CD14-positive monocyte (primary cell): Measurements from ENCODE around the gene PRKAB1. TPM values are rescaled to one million over a fixed set of nuclear protein-coding genes. Genes with fewer than 3 reads are reported as not detected.
"Not testable (repeated sequence)": the region's sequence is repeated elsewhere in the genome, so short reads cannot be mapped to it uniquely, and the experiment has no call there.

Source experiments
- DNase-seq, 3 donors: peaks; one replicate each; pipeline ENCODE4 v3.0.0-alpha.2; 2011 to 2022
- H2AFZ ChIP-seq: 2 replicates; pipeline ENCODE4 v1.6.0; 2012; ENCODE audit warnings: mild to moderate bottlenecking, low read depth, low read length, inconsistent platforms; ENCODE audit not compliant: insufficient read depth, poor library complexity, severe bottlenecking
- H3K27ac ChIP-seq, 2 donors: 1 replicate in 1 of 2; 2 replicates in 1 of 2; pipeline ENCODE4 v1.5.1; 2012 to 2013; ENCODE audit warnings: low read length in 2 of 2, control low read depth in 1 of 2, inconsistent platforms in 1 of 2, low read depth in 1 of 2, mild to moderate bottlenecking in 1 of 2
- H3K27me3 ChIP-seq, 2 donors: one replicate each; pipeline versions ENCODE4 v1.6.0 to v1.6.1; 2011 to 2013; ENCODE audit warnings: low read length in 2 of 2; ENCODE audit not compliant: control insufficient read depth in 2 of 2, insufficient read depth in 2 of 2
- H3K36me3 ChIP-seq, 2 donors: replicated peaks in 1 of 2; 1 replicate in 1 of 2; 2 replicates in 1 of 2; pipeline versions ENCODE4 v1.5.1 to v1.6.1; 2012 to 2013; ENCODE audit warnings: low read length in 2 of 2, control low read depth in 1 of 2, inconsistent platforms in 1 of 2, mild to moderate bottlenecking in 1 of 2; ENCODE audit not compliant: insufficient read depth in 2 of 2, control insufficient read depth in 1 of 2
- H3K4me1 ChIP-seq, 2 donors: 1 replicate in 1 of 2; 2 replicates in 1 of 2; pipeline versions ENCODE4 v1.5.1 to v1.6.1; 2012 to 2013; ENCODE audit warnings: low read length in 2 of 2, control low read depth in 1 of 2, inconsistent platforms in 1 of 2, mild to moderate bottlenecking in 1 of 2, moderate library complexity in 1 of 2; ENCODE audit not compliant: insufficient read depth in 2 of 2, control insufficient read depth in 1 of 2
- H3K4me2 ChIP-seq: replicated peaks from 2 replicates; pipeline ENCODE3; 2012; ENCODE audit warnings: low read length, moderate library complexity, mild to moderate bottlenecking; ENCODE audit not compliant: poor library complexity, severe bottlenecking; ENCODE audit errors: extremely low read depth
- H3K4me3 ChIP-seq, 3 experiments: fragments of 200-600 bp in 1 of 3; sonication (generic) in 1 of 3; replicated peaks in 1 of 3; 1 replicate in 2 of 3; 2 replicates in 1 of 3; pipeline ENCODE4 v1.5.1; 2011 to 2013; ENCODE audit warnings: low read length in 3 of 3, mild to moderate bottlenecking in 3 of 3, control low read depth in 2 of 3, low read depth in 2 of 3, inconsistent platforms in 1 of 3, moderate library complexity in 1 of 3
- H3K79me2 ChIP-seq: 2 replicates; pipeline ENCODE4 v1.6.0; 2012; ENCODE audit warnings: mild to moderate bottlenecking, control low read depth, inconsistent platforms, low read length, moderate library complexity; ENCODE audit not compliant: insufficient read depth
- H3K9ac ChIP-seq: 2 replicates; pipeline ENCODE4 v1.6.0; 2017; ENCODE audit warnings: low read length, mild to moderate bottlenecking; ENCODE audit not compliant: insufficient read depth, poor library complexity, severe bottlenecking
- H3K9me3 ChIP-seq, 2 donors: replicated peaks in 1 of 2; 1 replicate in 1 of 2; 2 replicates in 1 of 2; pipeline versions ENCODE4 v1.5.1 to v1.6.1; 2012 to 2013; ENCODE audit warnings: low read length in 2 of 2, control low read depth in 1 of 2; ENCODE audit not compliant: control insufficient read depth in 1 of 2, insufficient read depth in 1 of 2
- H4K20me1 ChIP-seq: 2 replicates; pipeline ENCODE4 v1.6.0; 2012; ENCODE audit warnings: mild to moderate bottlenecking, low read length, control low read depth, moderate library complexity; ENCODE audit not compliant: insufficient read depth
- H3K27ac Mint-ChIP-seq, 7 donors: one replicate each; pipeline ENCODE4 v1.8.0; 2020; ENCODE audit warnings: mild to moderate bottlenecking in 7 of 7, mixed read lengths in 7 of 7, moderate library complexity in 6 of 7, inconsistent platforms in 2 of 7
- H3K27me3 Mint-ChIP-seq, 3 donors: one replicate each; pipeline ENCODE4 v1.8.0; 2021 to 2022; ENCODE audit warnings: low read depth in 3 of 3, mild to moderate bottlenecking in 3 of 3, mixed read lengths in 3 of 3, moderate library complexity in 3 of 3, inconsistent platforms in 1 of 3
- H3K36me3 Mint-ChIP-seq, 2 donors: one replicate each; pipeline ENCODE4 v1.8.0; 2020; ENCODE audit warnings: mixed read lengths in 2 of 2, inconsistent platforms in 1 of 2, mild to moderate bottlenecking in 1 of 2
- H3K4me1 Mint-ChIP-seq: one replicate; pipeline ENCODE4 v1.8.0; 2020; ENCODE audit warnings: mild to moderate bottlenecking, mixed read lengths
- H3K4me3 Mint-ChIP-seq, 2 donors: one replicate each; pipeline ENCODE4 v1.8.0; 2020; ENCODE audit warnings: mild to moderate bottlenecking in 2 of 2, mixed read lengths in 2 of 2, moderate library complexity in 1 of 2
- H3K9me3 Mint-ChIP-seq, 7 donors: one replicate each; pipeline ENCODE4 v1.8.0; 2020 to 2022; ENCODE audit warnings: mixed read lengths in 7 of 7, mild to moderate bottlenecking in 6 of 7, moderate library complexity in 6 of 7, inconsistent platforms in 2 of 7
- WGBS: methylation state at CpG from one replicate; pipeline ENCODE4 v1.1.5; 2013; ENCODE audit warnings: missing lambda C conversion rate; ENCODE audit not compliant: insufficient coverage; 5-methylcytosine and 5-hydroxymethylcytosine counted together
- intact Hi-C, 2 donors: fragments of 100-400 bp; cut with micrococcal nuclease; formaldehyde crosslinking; loops; one replicate each; pipeline versions ENCODE4 v1.15.0 to v1.15.1; 2023
- polyA minus RNA-seq: library from RNA; depleted of rRNA, polyadenylated mRNA; stranded (reverse); fragments of >200 nt; gene quantifications from 2 replicates; pipeline ENCODE4 v1.2.3, GENCODE V29; 2012
- polyA plus RNA-seq, 3 donors: library from polyadenylated mRNA; depleted of rRNA in 1 of 3; unstranded in 2 of 3; stranded (reverse) in 1 of 3; fragments of 300-500 nt in 2 of 3; fragments of >200 nt in 1 of 3; fragmentation: Illumina TruSeq in 2 of 3; gene quantifications; 1 replicate in 2 of 3; 2 replicates in 1 of 3; pipeline ENCODE4 v1.2.3, GENCODE V29; 2012 to 2021
- total RNA-seq, 12 experiments: library from RNA in 1 of 12; stranded (reverse) in 1 of 12; fragments of 120-200 nt in 1 of 12; gene quantifications; one replicate each; pipeline ENCODE4 v1.2.4 and lab custom pipeline; 2013 to 2026; ENCODE audit warnings: mixed read lengths in 6 of 12, inconsistent platforms in 1 of 12
- TF ChIP-seq, protein P1 (sequence below): fragments of 200-600 bp; IDR thresholded peaks from one replicate; pipeline ENCODE4 v1.8.0; 2022; ENCODE audit warnings: antibody characterized with exemption, mild to moderate bottlenecking

The PRKAB1 gene, protein sequence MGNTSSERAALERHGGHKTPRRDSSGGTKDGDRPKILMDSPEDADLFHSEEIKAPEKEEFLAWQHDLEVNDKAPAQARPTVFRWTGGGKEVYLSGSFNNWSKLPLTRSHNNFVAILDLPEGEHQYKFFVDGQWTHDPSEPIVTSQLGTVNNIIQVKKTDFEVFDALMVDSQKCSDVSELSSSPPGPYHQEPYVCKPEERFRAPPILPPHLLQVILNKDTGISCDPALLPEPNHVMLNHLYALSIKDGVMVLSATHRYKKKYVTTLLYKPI
- total RNA-seq (2013) = 12.5 TPM
- 10 to 100 TPM; 20.5 to 35.9 (median 23.0) TPM for polyA plus RNA-seq
- 8.5 and 13.6 TPM in 2 replicates for polyA minus RNA-seq
- 8.0 to 21.4 (median 14.4) reads per million in 11 experiments for total RNA-seq (lab: John Stamatoyannopoulos, UW)

DNA sequence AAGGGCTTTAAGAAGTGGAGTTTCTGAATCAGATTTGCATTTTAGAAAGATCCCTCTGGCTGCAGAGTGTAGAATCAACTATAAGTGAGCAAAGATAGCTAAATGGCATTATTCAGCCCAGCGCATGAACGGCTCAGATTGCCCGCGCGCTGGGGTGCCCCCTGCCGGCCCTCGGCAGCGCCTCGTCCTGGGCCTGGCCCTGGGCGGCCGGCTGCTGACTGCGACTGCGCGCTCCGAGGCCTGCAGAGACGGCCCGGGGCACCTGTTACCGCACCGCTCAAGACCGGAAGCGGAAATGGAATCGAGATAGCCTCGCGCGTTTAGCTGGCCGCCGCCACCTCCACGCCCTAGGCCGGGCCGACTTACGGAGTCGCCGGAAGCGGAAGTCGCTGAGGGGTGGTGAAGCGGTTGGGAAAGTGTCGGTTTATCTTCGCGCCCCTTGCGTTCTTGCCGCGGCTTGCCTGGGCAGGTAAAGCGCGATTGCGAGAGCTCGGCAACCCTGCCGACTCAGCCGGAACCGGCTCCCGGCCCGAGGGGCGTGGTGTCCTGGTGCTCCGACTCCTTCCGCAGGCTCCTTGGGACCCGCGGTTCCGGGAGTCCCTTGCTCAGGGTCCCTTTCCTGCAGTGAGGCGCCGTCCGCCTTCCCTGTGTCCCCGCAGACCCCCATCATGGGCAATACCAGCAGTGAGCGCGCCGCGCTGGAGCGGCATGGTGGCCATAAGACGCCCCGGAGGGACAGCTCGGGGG, at the start of gene PRKAB1:
PRKAB1 (plus strand) TSS at position 557 of the 747 bp plus-strand sequence; CDS start at position 669, 112 bp downstream.
- Mint-ChIP-seq H3K36me3 (peaks cover 27 to 28% of the 10 kb centered on the region in 2 donors), H3K27ac (peak within 1 kb of the TSS; percentile 88 to 96 (median 92)), H3K4me3 (peak within 1 kb of the TSS; percentile 88 to 92), H3K27me3 (peaks cover 0 to 2% (median 2%) of the 10 kb centered on the region in 3 donors), H3K9me3 (peaks cover 0 to 3% (median 0%) of the 10 kb centered on the region in 7 donors), H3K4me1 (peaks cover 35% of the 10 kb centered on the region)
- Histone ChIP-seq H3K79me2 (peaks cover 59% of the 10 kb centered on the region), H3K4me1 (peaks cover 28 to 37% of the 10 kb centered on the region in 2 donors), H3K36me3 (peaks cover 22 to 32% of the 10 kb centered on the region in 2 donors), H3K9ac (peak within 1 kb of the TSS; percentile 97), H3K27ac (peak within 1 kb of the TSS; percentile 90 to 95), H4K20me1 (peaks cover 8% of the 10 kb centered on the region), H3K9me3 (no peaks in the 10 kb centered on the region), H3K27me3 (no peaks in the 10 kb centered on the region), H3K4me2 (peak within 1 kb of the TSS; percentile 87), H3K4me3 (peak within 1 kb of the TSS; percentile 74 to 98 (median 93)), H2AFZ (peak within 1 kb of the TSS; percentile 99)
- intact Hi-C loops = no loop called here
- DNase-seq = peak; percentile 97 to 99 (median 98)
- under 1% methylated on average over 63 of the region's 69 CpGs for WGBS
- TF ChIP-seq, protein P1, sequence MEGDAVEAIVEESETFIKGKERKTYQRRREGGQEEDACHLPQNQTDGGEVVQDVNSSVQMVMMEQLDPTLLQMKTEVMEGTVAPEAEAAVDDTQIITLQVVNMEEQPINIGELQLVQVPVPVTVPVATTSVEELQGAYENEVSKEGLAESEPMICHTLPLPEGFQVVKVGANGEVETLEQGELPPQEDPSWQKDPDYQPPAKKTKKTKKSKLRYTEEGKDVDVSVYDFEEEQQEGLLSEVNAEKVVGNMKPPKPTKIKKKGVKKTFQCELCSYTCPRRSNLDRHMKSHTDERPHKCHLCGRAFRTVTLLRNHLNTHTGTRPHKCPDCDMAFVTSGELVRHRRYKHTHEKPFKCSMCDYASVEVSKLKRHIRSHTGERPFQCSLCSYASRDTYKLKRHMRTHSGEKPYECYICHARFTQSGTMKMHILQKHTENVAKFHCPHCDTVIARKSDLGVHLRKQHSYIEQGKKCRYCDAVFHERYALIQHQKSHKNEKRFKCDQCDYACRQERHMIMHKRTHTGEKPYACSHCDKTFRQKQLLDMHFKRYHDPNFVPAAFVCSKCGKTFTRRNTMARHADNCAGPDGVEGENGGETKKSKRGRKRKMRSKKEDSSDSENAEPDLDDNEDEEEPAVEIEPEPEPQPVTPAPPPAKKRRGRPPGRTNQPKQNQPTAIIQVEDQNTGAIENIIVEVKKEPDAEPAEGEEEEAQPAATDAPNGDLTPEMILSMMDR = peak; percentile 91

DNA sequence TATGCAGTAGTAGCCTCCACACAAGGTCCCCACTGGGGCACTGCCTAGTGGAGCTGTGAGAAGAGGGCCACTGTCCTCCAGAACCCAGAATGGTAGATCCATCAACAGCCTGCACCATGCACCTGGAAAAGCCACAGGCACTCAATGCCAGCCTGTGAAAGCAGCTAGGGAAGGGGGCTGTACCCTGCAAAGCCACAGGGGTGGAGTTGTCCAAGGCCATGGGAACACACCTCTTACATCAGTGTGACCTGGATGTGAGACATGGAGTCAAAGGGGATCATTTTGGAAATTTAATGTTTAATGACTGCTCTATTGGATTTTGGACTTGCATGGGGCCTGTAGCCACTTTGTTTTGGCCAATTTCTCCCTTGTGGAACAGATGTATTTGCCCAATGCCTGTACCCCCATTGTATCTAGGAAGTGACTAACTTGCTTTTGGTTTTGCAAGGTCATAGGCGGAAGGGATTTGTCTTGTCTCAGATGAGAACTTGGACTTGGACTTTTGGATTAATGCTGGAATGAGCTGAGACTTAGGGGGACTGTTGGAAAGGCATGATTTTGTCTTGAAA, 49.5 kb upstream of the PRKAB1 start:
- DNase-seq, H3K4me3 Mint-ChIP-seq, H3K27me3 ChIP-seq, H3K4me1 ChIP-seq, H3K4me1 Mint-ChIP-seq, H3K4me2 ChIP-seq, H3K36me3 ChIP-seq, H3K36me3 Mint-ChIP-seq, H4K20me1 ChIP-seq, H3K27ac ChIP-seq, H3K4me3 ChIP-seq, H3K9ac ChIP-seq, intact Hi-C loops, H3K79me2 ChIP-seq, H3K27ac Mint-ChIP-seq, H2AFZ ChIP-seq: not testable (repeated sequence)
- 100% methylated on average over 1 of the region's 1 CpG for WGBS
- Mint-ChIP-seq H3K27me3 (peaks cover 8 to 18% (median 10%) of the 10 kb centered on the region in 3 donors), H3K9me3 (peaks cover 5 to 22% (median 16%) of the 10 kb centered on the region in 7 donors)
- H3K9me3 ChIP-seq = peaks cover 8 to 16% of the 10 kb centered on the region in 2 donors
